Body of pancreas (tissue), 4 donors: ENCODE data around the gene SPATA2L. TPM values are rescaled to one million over a fixed set of nuclear protein-coding genes. Genes with fewer than 3 reads are reported as not detected.

Source experiments
- ATAC-seq: fragments of 150-250 bp; one replicate; pipeline ENCODE4 v1.9.1; 2016
- DNase-seq, 4 donors: peaks; one replicate each; pipeline ENCODE4 v3.0.0-alpha.2; 2019
- H3K27ac ChIP-seq, 4 donors: fragments of 200-600 bp; sonication (generic); 1 replicate in 3 of 4; 2 replicates in 1 of 4; pipeline versions ENCODE4 v1.5.1 to v1.6.1; 2016 to 2019; ENCODE audit warnings: mild to moderate bottlenecking in 1 of 4, mixed read lengths in 1 of 4, moderate library complexity in 1 of 4
- H3K27me3 ChIP-seq, 2 donors: fragments of 200-600 bp; sonication (generic); one replicate each; pipeline ENCODE4 v1.6.0; 2016; ENCODE audit warnings: mild to moderate bottlenecking in 1 of 2
- H3K36me3 ChIP-seq, 2 donors: fragments of 200-600 bp; sonication (generic); replicated peaks in 1 of 2; 2 replicates each; pipeline ENCODE4 v1.5.1; 2016; ENCODE audit warnings: low read depth in 2 of 2; ENCODE audit not compliant: insufficient read depth in 1 of 2
- H3K4me1 ChIP-seq: fragments of 200-600 bp; sonication (generic); one replicate; pipeline ENCODE4 v1.6.0; 2016
- H3K4me3 ChIP-seq, 2 donors: fragments of 200-600 bp; sonication (generic); 1 replicate in 1 of 2; 2 replicates in 1 of 2; pipeline ENCODE4 v1.5.1; 2016 to 2019
- H3K9me3 ChIP-seq, 3 donors: fragments of 200-600 bp; sonication (generic); 1 replicate in 2 of 3; 2 replicates in 1 of 3; pipeline ENCODE4 v1.5.1; 2016
- CTCF ChIP-seq, 7 experiments: fragments of 450-650 bp in 4 of 7; fragments of 200-600 bp in 3 of 7; sonication (generic) in 3 of 7; IDR thresholded peaks; one replicate each; pipeline ENCODE4 v1.5.1; 2016 to 2019; ENCODE audit warnings: antibody characterized with exemption in 7 of 7
- POLR2A ChIP-seq, 3 donors: fragments of 450-650 bp; IDR thresholded peaks; one replicate each; pipeline ENCODE4 v1.6.1; 2016; ENCODE audit warnings: antibody characterized with exemption in 3 of 3, mild to moderate bottlenecking in 2 of 3
- WGBS, 2 donors: methylation state at CpG; one replicate each; pipeline ENCODE4 v1.1.5; 2017; 5-methylcytosine and 5-hydroxymethylcytosine counted together
- intact Hi-C: fragments of 100-400 bp; cut with DNase I; formaldehyde crosslinking; loops from one replicate; pipeline ENCODE4 v1.15.1; 2023
- total RNA-seq, 2 donors: library from RNA; depleted of rRNA; stranded (reverse); fragments of >200 nt; gene quantifications; one replicate each; pipeline ENCODE4 v1.1.0, GENCODE V29; 2016

Gene SPATA2L
- total RNA-seq, 2 donors from 2014 or later: 15.8 to 48.1 TPM

- H3K27me3 ChIP-seq: no peaks in the 10 kb centered on the region
- H3K9me3 ChIP-seq: no peaks in the 10 kb centered on the region
- DNase-seq (no peak), ATAC-seq (no peak)
- H3K4me1 ChIP-seq: peaks cover 18% of the 10 kb centered on the region
- TF ChIP-seq CTCF (IDR thresholded peaks at IDR 0.05): no peak
- TF ChIP-seq POLR2A (IDR thresholded peaks at IDR 0.05): no peak
- H3K4me3 ChIP-seq: no peak overlapping the region
- WGBS, 2 donors: 74 to 81% methylated on average over 6 to 14 of the region's 14 CpGs
- intact Hi-C loops: loop anchor here (5.0 kb wide), 1 partner anchor 86 kb away; no protein-coding TSS in a partner anchor
- no peak overlapping the region for H3K27ac ChIP-seq
- H3K36me3 ChIP-seq: no peaks in the 10 kb centered on the region
Observed at GRCh38 chr16:89706518-89707260, 5.2 kb upstream of the SPATA2L start.

GRCh38 chr16:89705006-89705405 is 3.5 kb upstream of the SPATA2L start:
- ATAC-seq (no peak), DNase-seq (no peak)
- Histone ChIP-seq H3K36me3 (no peaks in the 10 kb centered on the region), H3K4me1 (peaks cover 25% of the 10 kb centered on the region), H3K27me3 (no peaks in the 10 kb centered on the region), H3K4me3 (no peak overlapping the region), H3K27ac (no peak overlapping the region), H3K9me3 (no peaks in the 10 kb centered on the region)
- intact Hi-C loops: loop anchor here (5.0 kb wide), 1 partner anchor 87 kb away; no protein-coding TSS in a partner anchor
- no peak for TF ChIP-seq CTCF (IDR thresholded peaks at IDR 0.05)
- 65 to 67% methylated on average over 13 to 15 of the region's 15 CpGs for WGBS, 2 donors

- TF ChIP-seq POLR2A (IDR thresholded peaks at IDR 0.05) (no peak), CTCF (IDR thresholded peaks at IDR 0.05) (no peak)
- peaks cover 33% of the 10 kb centered on the region for H3K4me1 ChIP-seq
- 76 to 78% methylated on average over 10 to 13 of the region's 13 CpGs for WGBS, 2 donors
- intact Hi-C loops: no loop called here
- H3K27ac ChIP-seq: no peak overlapping the region
- no peaks in the 10 kb centered on the region for H3K9me3 ChIP-seq
- no peak for ATAC-seq
- no peak overlapping the region for H3K4me3 ChIP-seq
- no peaks in the 10 kb centered on the region for H3K27me3 ChIP-seq
- DNase-seq: no peak
- H3K36me3 ChIP-seq: no peaks in the 10 kb centered on the region
Observed at GRCh38 chr16:89704281-89704680, 2.8 kb upstream of the SPATA2L start.

- H3K9me3 ChIP-seq: no peaks in the 10 kb centered on the region
- DNase-seq: peak; percentile 74 to 86 (median 82)
- H3K4me3 ChIP-seq: peak overlapping the region; percentile 38 to 53
- H3K36me3 ChIP-seq: no peaks in the 10 kb centered on the region
- no peaks in the 10 kb centered on the region for H3K27me3 ChIP-seq
- TF ChIP-seq CTCF (IDR thresholded peaks at IDR 0.05) (peak in 3 of 7 experiments; percentile 15 to 31 (median 29)), POLR2A (IDR thresholded peaks at IDR 0.05) (peak in 2 of 3 donors; percentile 15 to 38)
- intact Hi-C loops: no loop called here
- peaks cover 28% of the 10 kb centered on the region for H3K4me1 ChIP-seq
- WGBS, 2 donors: 2% methylated on average over 9 to 76 of the region's 78 CpGs
- H3K27ac ChIP-seq: peak overlapping the region; percentile 89 to 99 (median 96)
- peak; percentile 43 for ATAC-seq
Observed at GRCh38 chr16:89700649-89701424, 668 bp downstream of the SPATA2L start.
